SK-N-DZ (cell line): ENCODE data around the gene SH3BP1. TPM values are rescaled to one million over a fixed set of nuclear protein-coding genes. Genes with fewer than 3 reads are reported as not detected.
"Not testable (repeated sequence)": the region's sequence is repeated elsewhere in the genome, so short reads cannot be mapped to it uniquely, and the experiment has no call there.

ENCODE experiments used
- DNase-seq: peaks from one replicate; pipeline ENCODE4 v3.0.0-alpha.2; 2015; ENCODE audit warnings: low spot score
- polyA plus RNA-seq, 2 experiments: library from polyadenylated mRNA; depleted of rRNA; stranded (reverse); fragments of >200 nt; gene quantifications; 2 replicates each; pipeline ENCODE4 v1.2.3, GENCODE V29; 2014

Gene SH3BP1, protein sequence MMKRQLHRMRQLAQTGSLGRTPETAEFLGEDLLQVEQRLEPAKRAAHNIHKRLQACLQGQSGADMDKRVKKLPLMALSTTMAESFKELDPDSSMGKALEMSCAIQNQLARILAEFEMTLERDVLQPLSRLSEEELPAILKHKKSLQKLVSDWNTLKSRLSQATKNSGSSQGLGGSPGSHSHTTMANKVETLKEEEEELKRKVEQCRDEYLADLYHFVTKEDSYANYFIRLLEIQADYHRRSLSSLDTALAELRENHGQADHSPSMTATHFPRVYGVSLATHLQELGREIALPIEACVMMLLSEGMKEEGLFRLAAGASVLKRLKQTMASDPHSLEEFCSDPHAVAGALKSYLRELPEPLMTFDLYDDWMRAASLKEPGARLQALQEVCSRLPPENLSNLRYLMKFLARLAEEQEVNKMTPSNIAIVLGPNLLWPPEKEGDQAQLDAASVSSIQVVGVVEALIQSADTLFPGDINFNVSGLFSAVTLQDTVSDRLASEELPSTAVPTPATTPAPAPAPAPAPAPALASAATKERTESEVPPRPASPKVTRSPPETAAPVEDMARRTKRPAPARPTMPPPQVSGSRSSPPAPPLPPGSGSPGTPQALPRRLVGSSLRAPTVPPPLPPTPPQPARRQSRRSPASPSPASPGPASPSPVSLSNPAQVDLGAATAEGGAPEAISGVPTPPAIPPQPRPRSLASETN
- 16.5 and 22.0 TPM in 2 replicates for polyA plus RNA-seq (2014; cell fraction: cytosol; rRNA removed)
- polyA plus RNA-seq (2014; cell fraction: nucleus; rRNA removed), result 17.6 and 25.1 TPM in 2 replicates

DNA sequence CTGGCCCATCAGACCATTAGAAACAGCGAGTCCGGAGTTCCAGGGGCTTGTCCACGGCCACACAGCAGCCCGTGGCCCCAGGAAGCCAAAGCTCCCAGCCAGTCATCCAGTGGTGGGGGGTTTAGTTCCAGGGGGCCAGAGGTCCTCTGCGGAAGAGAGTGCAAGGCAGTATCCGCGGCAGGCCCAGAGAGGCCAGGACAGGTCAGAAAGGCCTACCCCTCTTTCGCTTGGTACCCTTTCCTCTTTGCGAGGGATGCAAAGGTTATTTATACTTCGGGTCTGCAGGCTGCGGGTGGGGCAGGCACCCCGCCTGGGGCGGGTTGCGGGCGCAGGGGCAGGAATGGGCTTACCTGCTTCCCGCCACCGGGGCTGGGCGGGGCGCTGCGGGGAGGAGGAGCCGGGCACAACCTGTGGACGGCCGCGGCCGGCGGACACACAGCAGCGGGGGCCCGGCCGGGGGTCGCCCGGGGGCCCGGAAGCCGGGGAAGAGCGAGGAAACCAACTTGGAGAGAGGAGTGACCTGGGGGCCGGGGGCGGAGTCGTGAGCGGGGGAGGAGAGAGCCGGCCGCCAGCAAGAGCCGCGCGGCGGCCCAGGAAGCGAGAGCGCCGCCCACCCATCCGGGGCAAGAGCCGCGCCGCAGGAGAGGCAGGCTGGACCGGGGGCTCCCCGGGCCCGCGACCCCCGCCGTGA is at the start of gene SH3BP1:
TSS of gene SH3BP1 (plus strand) at position 600 of the 691 bp plus-strand sequence. CDS start 119 bp downstream, outside the sequence.
- no peak for DNase-seq

DNA sequence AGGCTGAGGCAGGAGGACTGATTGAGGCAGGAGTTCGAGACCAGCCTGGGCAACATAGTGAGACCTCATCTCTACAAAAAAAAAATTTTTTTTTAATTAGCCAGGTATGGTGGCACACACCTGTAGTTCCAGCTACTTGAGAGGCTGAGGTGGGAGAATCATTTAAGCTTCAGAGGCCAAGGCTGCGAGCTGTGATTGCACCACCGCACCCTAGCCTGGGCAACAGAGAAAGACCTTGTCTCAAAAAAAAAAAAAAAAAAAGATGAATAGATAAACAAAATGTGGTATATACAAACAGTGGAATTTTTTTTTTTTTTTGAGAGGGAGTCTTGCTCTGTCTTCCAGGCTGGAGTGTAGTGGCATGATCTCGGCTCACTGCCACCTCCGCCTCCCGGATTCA is 48.4 kb upstream of the SH3BP1 start:
- not testable (repeated sequence) for DNase-seq

DNA sequence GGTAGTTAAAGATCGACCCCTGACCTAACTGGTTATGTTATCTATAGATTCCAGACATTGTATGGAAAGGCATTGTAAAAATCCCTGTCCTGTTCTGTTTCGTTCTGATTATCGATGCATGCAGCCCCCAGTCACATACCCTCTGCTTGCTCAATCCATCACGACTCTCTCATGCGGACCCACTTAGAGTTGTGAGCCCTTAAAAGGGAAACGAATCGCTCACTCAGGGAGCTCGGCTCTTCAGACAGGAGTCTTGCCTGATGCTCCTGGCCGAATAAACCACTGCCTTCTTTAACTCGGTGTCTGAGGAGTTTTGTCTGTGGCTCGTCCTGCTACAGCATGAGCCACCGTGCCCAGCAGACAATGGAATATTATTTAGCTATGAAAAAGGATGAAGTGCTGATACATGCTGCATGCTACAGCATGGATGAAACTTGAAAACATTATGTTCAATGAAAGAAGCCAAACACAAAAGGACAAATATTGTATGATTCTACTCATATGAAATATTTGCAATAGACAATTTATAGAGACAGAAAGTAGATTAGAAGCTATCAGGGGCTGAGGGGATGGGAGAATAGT is 47.6 kb upstream of the SH3BP1 start:
- no peak for DNase-seq

DNA sequence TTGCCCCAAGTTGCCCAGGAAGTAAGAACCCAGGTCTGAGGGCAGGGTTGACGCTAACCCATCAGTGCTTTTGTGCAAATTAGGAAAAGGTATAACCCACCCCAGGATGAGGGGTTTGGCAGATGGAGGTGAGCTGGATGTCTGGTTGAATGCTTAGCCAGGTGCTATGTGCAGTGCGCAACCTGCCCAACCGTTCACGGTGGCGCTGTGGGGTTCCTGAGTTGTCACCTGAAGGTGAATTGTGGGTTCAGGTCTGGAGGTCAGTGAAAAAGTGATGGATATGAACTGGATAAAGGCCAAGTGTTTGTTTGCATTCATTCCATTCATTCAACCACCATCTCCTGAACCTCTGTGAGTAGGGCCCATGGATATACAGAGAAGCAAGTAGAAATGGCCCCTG is 45.2 kb upstream of the SH3BP1 start:
- no peak for DNase-seq

DNA sequence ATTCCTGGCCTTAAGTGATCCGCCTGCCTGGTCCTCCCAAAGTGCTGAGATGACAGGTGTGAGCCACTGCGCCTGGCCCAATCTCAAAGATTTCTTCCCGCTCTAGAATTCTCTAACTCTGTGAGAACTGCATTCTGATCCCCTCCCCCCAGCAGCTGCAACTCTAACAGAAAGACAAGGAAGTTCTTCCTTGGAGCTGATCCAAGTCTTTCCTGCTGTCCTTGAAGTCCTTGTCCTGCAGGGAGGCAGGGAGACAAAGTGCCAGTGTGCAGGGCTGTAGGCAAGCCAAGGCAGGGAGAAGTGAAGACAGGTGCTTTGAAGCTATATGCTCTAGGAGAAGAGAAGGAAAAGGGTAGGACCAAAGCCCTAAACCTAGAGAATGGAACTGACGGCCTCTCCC is 40.3 kb upstream of the SH3BP1 start:
- DNase-seq, result no peak

DNA sequence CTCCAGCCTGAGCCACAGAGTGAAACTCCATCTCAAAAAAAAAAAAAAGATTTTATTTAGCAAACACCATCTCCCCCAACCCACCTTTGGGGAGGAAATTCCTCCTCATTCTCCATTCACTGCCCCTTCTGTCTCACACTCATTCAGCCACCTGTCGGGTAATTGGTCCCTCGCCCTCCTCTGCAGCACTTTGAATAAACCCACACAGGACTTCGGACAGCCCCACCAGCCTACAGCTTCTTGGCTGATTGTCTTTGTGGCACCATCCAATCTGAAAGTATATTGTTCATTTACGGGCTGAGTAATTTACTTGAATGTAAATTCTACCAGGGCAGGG is 38.3 kb upstream of the SH3BP1 start:
- DNase-seq, result no peak

DNA sequence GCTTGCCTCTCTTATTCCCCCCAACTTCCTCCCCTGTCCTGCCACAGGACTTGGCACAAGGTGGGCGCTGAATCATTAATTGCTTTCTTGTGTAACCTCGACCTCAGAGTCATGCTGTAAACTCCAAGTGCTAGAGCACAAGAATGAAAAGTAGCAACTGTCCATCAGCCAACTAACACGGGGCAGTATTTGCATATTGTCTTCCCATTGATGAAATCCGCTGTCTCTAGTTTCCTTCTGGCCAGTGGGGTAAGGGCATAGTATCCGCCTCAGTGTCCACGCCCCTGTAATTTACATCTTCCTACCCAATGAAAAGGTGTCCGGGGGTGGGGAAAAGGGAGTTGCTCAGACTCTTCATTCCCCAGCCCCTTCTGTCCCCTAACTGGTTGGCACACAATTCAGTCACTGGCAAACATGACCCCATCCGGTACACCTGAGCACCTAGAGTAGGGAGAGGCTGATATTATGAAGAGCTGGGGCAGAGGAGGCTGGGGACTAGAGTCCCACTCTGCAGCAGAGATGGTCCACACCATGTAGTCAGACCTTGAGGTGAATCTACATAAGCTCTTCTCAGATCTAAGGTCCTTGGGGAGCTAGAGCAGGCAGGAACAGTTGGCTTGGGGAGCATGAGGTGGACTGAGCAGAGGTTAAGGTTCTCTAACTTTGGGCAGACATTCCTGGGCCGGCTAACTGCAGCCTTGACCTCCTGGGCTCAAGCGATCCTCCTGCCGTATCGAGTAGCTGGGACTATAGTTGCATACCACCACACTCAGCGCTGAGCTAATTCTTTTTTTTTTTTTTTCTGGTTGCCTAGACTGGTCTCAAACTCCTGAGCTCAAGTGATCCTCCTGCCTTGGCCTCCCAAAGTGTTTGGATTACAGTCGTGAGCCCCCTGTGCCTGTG is 37.7 kb upstream of the SH3BP1 start:
- DNase-seq, result no peak

DNA sequence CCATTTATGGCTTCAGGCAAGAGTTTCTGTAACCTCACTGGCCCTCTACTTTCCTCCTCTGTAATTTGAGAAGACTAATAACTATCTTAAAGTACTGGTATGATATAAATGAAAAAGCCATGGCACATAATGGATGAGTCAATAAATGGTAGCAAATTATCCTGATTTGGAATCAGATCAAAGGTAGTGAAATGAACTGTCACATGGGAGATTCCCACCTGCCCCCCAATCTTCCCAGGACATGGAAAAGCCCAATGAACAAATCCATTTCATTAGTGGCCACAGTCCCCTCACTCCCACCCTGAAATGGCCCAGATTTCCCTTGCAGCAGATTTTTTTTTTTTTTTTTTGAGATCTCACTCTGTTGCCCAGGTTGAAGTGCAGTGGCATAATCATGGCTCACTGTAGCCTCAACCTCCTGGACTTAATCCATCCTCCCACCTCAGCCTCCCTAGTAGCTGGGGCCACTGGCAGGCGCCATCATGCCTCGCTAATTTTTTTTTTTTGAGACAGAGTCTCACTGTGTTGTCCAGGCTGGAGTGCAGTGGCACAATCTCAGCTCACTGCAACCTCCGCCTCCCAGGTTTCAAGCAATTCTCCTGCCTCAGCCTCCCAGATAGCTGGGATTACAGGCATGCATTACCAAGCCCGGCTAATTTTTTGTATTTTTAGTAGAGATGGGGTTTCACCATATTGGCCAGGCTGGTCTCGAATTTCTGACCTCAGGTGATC is 36.8 kb upstream of the SH3BP1 start:
- not testable (repeated sequence) for DNase-seq

DNA sequence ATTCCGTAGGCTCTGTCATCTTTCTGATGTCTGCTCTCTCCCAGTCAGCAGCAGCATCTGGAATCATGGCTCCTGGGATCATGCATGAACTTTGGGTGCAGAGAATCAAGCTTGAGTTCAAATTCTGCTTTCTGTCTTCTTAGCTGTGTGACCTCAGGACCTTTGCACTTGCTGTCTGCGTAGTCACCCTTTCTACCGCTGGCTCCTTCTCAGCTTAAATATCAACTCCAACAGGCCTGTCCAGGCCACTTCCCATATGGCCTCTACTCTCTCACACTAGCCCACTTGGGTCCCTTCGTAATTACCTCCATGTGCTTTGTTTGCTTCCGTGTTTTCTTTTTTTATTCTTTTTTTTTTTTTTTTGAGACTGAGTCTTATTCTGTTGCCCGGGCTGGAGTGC is 35.4 kb upstream of the SH3BP1 start:
- DNase-seq, result no peak

DNA sequence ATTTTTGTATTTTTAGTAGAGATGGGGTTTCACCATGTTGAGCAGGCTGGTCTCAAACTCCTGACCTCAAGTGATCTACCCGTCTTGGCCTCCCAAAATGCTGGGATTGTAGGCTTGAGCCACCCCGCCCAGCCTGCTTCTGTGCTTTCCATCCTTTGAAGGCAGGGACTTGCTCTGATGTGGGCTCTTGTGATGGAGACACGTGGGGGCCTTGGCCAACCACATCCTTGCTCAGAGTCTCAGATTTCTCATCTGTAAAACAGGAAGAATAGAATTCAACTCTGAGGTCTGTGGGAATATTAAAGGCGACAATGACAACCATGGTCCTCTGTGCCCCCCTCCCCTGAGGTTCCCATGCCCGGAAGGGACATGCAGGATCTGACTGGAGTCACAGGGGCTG is 34.6 kb upstream of the SH3BP1 start:
- no peak for DNase-seq

DNA sequence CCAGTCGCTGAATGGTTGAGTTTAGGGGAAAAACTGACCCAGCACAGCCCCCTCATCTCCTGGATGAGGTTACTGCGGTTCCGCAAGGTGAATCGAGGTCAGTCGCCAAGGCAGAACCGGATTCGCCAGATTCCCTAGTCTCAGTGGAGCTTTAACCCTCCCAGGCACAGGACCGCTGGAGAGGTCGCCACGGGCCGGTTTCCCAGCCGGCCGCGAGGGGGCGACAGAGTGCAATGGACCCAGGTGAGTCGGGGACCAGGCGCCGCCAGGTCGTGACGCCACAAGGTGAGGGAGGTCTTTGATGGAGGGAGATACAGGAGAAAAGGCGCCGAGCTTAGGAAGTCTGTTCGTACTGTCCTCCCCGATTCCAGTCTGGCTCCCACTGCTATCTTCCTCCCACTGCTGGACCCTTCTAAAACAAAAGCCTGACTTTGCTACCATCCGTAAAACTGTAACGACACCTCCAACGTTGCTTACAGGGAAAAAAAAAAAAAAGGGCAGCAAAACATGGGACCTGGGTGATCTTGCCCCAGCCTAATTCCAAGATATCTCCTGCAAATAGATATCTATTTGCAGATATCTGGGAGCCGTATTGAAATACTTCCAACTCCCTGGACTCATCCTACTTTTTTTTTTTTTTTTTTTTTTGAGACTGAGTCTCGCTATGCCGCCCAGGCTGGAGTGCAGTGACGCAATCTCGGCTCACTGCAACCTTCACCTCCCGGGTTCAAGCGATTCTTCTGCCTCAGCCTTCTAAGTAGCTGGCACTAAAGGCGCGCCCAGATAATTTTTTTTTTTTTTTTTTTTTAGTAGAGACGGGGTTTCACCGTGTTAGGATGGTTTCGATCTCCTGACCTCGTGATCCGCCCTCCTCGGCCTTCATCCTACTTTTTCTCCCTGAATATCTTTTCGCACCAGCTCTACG is 32.2 kb upstream of the SH3BP1 start:
- DNase-seq, result peak; percentile 66

DNA sequence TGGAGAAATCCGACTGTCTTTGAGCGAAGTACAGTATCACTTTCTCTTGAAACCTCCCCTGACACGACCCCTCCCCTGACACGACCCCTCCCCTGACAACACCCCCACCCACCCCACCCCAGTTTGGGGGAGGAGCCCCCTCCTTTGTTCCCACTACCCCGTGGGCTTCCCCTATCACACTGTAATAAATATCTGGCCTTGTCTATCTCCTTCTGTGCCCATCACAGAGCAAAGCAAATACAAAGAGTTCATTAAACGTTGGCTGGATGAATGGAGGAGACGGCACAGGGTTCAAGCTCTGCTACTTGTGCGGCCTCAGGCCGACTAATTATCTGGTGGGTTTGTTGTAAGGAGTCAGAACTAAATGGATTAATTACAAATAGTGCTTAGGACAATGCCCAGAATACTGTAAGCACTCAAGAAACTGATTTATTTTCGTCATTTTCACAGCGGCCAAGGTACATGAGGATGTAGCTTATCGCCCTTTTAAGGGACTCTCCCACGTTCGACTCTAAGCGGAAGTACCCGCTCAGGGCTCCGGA is 31.5 kb upstream of the SH3BP1 start:
- no peak for DNase-seq

DNA sequence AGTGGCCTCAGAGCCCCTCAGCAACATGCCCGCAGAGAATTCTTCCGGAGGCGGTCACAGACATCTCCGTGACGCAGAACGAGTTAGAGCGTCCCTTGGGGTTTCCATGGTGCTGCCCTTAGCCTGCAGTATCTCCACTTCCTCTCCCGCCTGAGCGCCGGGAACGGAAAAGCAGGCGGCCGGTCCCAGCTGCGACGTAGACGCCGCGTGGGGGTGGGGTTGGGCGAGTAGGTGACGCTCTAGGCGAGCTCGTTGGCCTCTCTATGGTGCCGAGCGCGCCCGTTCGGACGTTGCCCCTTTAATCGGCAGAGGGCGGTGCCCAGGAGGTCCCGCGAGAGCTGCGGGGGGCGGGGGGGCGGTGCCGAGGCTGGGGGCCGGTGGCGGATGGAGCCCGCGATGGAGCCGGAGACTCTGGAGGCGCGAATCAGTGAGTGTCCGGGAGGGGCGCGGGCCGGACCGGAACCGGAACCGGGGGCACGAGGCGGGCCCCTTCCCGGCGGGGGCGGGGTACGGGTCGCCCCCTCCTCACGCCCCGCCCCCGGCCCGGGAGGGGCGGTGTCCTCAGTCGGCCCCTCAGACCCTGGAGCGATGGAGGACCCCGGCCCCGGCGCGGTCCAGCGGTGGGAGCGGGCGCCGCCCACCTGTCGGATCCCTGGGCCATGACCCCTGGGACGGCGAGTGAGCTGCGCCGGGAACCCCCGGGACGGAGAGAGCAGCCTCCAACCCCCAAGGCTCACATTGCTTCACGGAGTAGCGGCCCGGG is 30.8 kb upstream of the SH3BP1 start, which contains the start of gene GGA1:
TSS of gene GGA1 (plus strand) at position 358 of the 763 bp plus-strand sequence. CDS start at position 385, 27 bp downstream.
- peak; percentile 98 for DNase-seq

DNA sequence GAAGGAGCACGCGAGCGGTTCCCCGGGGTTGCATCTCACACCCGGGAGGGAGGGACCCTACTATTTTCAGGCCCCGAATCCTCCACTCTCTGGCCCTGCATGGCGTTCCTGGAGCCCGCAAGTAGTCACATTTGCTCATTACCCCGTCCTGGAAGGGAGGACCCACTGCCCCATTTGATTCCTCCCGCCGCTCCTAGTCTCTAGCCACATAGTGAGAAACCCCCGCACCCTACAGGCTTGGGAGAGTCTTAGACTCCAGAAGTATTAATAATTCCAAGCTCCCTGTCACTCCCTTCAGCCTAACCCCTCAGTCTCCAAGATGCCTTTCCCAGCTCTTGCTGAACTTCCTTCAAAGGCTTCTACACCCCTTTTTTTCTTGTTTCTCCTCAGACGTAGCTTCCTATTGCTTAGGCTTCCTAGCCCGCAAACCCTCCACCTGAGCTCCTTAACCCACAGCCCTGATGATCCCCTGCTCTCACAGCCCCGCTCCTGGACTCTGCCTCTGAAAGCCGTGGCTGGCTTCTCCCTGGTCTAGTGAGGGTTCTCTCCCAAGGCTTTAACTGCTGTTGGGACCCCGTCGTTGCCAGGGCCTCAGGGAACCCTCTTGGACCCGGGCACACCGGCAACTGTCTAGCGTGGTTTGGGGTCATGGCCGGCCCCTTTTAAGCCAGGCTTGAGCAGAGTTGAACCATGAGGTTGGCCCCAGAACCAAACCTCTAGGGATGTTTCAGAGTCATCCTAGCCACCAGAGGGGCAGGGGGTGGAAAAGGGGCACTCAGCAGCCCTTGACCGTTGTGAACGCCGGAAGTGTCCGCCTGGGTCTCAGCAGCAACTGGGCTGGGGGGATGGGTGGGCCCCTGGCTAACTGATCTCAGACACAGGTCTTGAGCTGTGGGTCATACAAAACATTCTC is 30.0 kb upstream of the SH3BP1 start:
- DNase-seq, result no peak

DNA sequence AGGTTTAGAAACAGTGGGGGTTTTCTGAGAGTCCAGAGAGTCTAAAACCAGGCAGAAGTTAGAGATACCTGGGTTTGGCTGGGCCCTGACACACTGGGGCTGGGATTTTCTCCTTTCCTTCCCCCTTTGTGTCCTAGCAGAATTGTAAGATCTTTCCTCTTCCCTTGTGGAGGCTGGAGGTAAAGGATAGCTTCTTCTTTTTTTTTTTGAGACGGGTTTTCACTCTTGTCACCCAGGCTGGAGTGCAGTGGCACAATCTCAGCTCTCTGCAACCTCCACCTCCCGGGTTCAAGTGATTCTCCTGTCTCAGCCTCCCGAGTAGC is 29.4 kb upstream of the SH3BP1 start:
- DNase-seq, result not testable (repeated sequence)

DNA sequence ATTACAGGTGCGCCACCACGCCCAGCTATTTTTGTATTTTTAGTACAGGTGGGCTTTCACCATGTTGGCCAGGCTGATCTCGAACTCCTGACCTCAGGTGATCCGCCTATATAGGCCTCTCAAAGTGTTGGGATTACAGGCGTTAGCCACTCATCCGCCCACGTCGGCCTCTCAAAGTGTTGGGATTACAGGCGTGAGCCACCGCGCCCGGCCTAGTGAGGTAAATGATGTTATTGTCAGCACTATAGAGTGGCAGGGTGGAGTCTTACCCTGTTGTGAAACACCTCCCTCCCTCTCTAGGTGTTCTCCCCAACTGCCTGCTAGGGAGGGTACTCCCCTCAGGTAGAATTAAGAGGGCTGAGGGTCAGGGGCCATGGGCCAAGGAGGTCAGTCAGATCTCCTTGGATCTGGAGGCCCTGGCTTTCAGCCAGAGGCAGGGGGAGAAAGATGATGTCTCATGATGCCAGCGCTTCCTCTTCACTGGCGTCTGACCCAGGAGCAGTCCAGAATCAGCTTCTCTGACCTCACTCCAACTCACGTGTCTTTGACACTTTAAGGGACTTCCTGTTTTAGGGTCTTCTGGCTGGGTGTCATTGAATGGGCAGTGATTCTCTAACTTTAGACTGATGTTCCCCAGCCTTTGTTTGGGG is 28.9 kb upstream of the SH3BP1 start:
- no peak for DNase-seq
